ENCODE data around the gene EFNB2. TPM values are rescaled to one million over a fixed set of nuclear protein-coding genes. Genes with fewer than 3 reads are reported as not detected.

Gene EFNB2
- total RNA-seq, 1 donor from 2014 or later, result 67.3 TPM

DNA sequence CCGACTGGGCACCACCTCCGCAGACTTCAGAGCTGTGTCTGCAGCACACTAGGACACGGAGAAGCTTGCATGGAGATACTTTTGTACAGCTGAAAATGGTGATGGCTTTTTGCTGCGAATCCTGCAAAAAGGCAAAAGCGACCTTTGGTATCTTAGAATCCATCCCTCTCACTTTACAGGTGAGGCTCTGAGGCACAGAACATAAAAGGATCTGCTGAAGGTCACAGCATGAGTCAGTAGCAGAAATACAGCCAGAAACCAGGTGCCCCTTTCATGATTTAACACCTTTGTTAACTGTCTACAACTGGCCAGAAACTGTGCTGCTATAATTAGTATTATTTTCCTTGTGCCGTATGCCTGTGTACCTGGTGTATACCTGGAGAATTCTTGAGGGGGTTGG lies 48.3 kb downstream of the EFNB2 start:
- no peak for DNase-seq (ENCODE audit: low read depth in 2 of 2)

DNA sequence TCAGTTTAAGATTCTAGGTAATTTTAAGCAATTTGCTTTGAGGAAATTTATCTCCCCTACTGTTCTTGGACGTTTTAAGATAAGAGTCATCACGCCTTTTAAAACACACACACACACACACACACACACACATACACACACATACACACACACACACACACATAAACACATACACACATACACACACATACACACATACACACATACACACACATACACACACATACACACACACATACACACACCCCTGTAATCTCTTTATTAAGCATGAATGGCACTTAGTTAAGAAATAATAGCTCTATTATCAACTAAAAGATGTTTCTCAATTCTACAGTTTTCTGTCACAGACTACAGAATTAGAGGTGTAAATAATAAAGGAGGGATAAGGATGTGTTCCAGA lies 49.2 kb downstream of the EFNB2 start:
- no peak for DNase-seq (ENCODE audit: low read depth in 2 of 2)

DNA sequence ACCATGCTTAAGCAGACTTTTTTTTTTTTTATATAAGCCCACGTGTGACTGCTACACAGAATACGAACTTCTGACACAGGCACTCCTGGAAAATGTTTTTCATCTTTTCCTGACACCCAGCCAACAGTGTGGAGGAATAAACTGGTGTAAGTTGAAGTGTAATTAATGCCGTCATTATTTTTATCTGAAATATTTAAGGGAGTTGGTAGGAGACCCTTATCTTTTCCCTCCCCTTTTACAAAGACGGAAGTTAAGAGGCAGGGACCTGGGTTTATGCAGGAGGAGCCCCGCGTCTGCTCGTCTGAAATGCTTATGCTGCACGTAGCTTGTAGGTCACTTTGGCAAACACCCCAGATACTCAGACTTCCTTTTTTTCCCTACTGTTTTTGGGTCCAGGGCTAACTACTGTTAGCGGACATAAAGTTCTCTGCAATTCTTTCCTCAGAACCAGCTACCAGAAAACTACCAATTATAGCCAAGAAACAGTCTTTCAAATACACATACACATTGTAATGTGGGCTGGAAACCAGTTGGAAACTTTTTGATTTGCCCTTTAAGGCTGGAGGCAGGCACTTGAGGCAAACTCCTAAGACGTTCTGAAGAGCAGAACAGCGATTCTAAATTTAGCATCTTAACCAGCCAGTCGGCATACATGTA lies 50.8 kb downstream of the EFNB2 start:
- peak; percentile 74 to 84 for DNase-seq (ENCODE audit: low read depth in 2 of 2)

DNA sequence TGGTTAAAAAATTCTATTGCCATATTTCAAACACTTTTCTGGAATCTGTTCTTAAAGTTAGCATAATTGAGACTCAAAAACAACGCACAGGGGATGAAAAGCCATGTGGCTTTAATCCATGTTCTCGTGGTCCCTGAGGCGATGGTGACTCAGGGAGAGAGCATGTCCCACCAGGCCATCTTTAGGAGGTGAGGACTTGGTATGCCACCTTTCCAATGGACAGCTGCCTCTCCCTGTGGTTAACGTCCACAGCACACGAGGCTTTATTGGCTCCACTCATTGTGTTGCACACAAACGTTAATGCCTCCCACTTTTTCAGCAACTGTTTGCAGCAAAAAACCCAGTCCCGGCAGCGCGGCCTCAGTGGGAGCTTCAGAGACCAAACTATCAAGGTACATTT lies 51.4 kb downstream of the EFNB2 start:
- DNase-seq (ENCODE audit: low read depth in 2 of 2), result no peak

DNA sequence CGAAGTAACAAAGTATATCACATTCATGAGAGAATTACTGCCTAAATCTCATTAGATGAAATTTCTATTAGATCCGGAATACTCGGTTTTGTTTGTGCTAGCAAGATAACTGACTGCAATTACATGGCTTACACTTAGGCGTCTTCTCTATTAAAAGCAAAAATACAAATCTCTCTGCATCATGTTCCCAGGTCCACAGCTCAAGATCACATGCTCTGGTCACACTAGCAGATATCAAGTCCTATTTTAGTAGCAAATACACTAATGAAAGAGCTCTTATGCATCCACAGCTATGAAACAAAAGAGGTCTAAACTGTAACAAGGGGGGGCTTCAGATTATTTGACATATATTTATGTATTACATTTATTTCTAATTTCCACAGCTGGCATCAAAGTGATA lies 53.5 kb downstream of the EFNB2 start:
- no peak for DNase-seq (ENCODE audit: low read depth in 2 of 2)

DNA sequence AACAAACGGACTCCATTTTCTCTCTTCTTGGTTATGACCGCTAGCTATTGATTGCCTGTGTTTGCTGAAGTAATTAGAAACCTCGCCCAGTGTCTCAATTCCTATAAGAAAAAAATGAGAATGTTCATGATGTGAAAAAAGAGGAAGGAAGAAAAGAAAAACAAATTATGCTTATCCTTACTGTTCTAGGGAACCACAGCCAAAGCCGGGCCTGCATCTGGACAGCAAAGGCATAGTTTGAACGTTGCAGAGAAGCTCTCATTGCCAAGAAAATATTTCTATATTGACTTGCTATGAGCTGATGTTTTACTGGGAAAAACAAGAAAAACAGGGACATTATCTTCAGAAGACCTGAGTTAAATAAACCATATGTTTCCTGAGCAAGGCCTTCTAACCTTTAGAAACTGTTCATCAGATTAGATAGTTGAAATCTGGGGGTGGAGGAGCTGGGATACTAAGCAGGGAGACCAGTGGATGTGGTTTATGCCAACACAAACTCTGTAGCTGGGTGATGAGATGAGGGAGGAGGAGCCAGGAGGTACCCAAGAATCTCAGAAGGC lies 55.0 kb downstream of the EFNB2 start:
- DNase-seq (ENCODE audit: low read depth in 2 of 2), result peak in 1 of 2 donors; percentile 74

DNA sequence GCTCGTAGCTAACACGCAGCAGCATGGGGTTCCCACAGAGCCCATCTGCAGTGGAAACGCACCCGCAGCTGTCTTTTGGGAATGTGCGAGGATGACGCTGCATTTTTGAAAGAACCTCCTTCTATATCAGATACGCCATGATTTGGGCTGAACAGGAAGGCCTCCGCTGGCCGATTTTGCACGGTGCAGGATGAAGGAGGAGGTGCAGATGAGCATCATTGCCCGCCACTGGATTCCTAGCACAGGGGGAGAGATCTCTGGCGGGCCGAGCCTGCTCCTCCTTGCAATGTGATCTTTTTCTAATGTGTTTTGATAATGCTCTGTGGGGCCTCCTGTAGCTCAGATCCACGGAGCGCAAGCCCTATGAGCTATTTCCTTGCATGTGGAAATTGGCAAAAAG lies 55.5 kb downstream of the EFNB2 start:
- no peak for DNase-seq (ENCODE audit: low read depth in 2 of 2)

DNA sequence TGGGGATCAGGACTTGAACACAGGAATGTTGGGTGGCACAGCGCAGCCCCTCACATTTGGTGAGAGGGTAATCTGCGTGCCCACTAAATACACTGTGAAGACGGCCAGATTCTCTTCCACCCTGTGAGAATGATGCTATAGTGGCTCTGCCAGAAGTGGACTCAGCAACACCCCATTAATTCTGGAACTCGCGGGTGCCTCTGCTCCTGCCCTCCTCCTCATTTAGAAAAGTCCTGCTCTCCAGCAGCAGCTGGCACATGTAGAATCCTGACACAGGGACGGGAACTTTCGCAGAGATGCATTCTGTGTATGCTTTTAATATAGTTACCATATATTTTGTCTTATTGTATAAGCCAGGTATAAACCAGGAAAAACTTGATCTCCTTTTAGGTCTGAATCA lies 57.3 kb downstream of the EFNB2 start:
- DNase-seq (ENCODE audit: low read depth in 2 of 2), result no peak

DNA sequence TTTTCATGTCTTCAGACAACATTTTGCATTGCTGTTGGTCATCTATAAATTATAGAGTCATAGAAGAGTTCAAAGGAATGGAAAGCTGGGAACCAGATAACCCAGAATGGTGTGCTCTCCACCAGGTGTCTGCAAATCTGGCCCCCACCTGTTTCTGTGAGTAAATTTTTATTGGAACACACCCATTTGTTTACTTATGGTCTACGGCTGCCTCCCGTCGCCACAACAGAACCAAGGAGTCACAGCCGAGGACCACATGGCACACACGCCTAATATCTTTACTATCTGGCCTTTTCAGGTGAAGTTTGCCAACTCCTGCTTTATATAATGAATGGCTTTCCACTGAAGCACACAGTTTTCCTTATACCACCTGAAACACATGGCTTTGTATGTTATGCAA lies 58.2 kb downstream of the EFNB2 start:
- DNase-seq (ENCODE audit: low read depth in 2 of 2), result no peak

DNA sequence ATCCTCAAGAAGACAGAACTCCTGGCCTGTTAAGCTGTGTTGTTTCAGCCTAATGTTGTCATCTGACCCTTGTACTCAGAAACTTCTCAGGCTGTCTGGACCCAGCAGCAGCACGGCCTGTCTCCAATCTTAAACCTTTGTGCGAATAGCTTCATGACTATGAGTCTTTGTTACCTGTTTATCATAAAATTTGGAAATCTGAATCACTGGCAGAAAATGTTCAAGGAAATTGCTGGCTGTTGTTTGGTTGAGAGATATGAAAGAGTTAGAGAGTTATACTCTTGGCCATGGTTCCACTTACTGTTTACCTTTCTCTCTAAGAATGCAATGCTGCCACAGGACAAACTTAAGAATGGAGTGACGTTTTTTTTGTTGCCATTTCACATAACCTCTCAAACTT lies 59.6 kb downstream of the EFNB2 start:
- DNase-seq (ENCODE audit: low read depth in 2 of 2), result peak in 1 of 2 donors; percentile 58

DNA sequence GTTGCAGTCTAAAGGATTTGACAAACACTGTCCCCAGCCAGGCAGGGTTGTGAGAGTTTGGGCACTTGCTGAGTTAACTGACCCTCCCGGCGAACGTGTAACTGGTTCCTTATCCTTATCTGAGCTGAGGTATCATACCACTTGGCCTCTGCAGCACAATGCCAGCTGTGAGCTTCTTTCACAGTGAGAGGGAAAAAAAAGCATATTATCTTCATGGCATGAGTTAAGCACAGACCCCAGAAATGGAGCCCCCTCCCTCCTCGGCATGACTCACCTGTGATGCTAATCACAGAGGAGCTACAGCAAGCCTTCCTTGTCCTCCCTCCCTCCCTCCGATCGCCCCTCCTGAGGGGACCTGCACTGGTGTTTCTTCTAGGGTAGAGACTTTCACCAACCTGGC lies 60.5 kb downstream of the EFNB2 start:
- no peak for DNase-seq (ENCODE audit: low read depth in 2 of 2)

DNA sequence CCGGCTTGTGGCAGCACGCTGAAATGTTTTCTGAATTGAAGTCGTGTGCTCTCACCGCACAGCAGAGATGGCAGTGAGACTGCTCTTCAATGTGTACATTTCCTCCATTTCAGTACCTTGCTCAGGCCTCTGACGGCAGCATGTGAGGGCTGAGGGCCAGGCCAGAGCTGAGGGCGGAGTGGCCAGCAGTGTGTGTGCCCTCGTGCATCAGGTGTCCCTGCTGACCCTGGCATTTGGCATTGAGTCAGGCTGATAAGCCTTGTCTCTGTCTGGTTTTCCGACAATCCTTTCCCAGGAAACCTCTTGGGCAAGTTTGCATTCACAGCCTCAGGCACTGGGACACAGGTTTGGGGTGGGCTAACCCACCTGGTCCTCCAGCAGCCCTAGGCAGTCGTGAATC lies 62.3 kb downstream of the EFNB2 start:
- no peak for DNase-seq (ENCODE audit: low read depth in 2 of 2)

DNA sequence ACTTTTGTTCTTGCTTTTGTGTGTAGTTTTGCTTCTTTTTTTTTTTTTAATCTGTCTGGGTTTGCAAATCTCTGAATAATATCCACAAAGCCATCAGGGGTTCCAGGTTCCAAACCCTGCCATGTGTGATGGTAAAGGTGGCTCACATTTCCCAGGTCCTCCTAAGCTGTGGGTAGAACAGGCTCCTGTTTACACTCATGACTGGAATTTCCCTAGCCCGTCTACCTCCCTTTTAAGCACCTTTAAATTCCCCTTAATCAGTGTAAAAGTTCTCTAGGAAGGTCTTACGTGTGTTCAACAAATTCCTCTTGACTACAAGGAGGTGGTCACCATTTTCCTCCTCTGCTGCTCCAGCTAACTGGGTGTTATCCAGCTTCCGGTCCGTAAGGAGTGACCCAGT lies 62.8 kb downstream of the EFNB2 start:
- no peak for DNase-seq (ENCODE audit: low read depth in 2 of 2)

DNA sequence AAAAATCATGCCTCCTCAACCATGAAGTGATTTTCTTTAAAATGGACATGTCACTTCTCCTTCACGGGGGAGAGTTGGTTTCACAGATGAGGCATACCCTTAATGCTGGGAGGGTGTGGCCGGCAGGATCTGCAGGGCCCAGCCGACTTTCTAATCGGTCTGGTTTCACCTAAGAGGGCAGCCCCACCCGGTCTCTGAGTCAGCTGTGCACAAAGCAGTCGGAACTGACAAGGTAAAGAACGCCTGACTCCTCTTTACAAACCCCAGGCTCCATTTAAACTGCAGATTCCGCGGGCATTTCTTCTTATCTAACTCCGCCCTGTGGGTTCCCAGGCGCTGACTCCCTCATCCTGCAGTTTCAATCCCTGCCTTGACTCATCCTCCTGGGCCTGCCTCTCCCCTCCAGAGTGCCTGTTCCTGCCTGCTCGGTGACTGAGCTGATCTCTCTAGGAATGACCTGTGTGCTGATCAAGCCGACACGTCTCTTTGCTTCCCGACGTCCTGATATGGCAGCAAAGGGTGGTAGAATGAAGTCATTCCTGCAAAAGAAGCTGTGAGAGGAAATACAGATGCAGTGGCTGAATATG lies 63.4 kb downstream of the EFNB2 start:
- peak in 1 of 2 donors; percentile 81 for DNase-seq (ENCODE audit: low read depth in 2 of 2)

DNA sequence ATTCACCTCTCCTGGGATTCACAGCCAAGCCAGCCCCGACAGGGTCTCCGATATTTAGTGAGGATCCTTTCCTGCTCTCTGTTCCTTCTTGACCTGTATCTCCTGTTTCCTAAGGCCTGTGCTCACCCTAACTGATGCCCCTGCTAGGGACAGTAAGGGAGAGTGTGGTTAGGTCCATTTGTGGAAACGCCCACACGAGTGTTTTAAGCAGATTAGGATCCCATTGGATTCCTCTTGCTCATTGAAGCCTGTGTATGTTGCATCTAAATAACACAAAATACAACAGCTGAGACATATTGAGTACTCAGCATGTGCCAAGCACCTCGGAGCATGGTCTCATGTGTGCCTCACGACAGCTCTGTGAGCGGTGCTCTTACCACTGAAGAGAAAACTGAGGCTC lies 64.9 kb downstream of the EFNB2 start:
- no peak for DNase-seq (ENCODE audit: low read depth in 2 of 2)

DNA sequence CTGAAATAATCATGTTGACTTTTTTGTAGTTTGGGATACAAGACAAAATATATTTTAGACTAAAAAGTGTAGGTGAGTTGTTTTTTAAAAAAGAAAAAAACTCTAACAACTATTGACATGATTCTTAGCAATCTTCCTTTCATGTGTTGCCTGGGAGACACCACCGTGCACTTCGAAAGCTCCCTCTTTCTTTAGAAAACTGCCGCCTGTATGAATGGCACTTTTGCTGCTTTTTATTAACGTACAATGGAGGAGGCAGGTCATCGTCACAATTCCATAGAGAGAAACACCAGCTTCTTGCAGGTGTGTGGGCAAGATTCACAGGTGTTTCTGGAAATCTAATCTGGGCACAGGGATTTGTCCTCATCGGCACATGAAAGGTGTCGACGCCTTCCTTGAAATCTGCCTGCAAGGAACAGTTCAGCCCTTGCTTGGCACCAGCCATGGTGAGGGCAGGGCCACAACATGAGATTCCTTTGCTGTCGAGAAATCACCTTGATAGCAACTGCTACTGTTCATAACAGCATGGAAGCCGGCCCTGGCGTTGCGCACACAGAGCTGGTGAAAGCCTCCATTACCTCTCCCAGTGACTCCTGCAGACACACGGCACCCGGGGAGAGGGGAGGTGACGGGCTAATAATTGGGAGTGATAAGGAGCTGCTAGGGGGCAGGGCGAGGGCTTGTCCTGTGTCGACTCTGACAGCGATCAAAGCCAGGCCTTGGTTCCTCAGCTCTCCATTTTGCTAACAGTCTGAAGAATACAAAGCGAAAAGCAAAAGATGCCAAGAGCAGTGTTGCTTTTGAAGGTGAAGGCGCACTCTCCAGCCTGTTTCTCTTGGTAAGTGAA lies 66.5 kb downstream of the EFNB2 start:
- DNase-seq (ENCODE audit: low read depth in 2 of 2), result no peak

DNA sequence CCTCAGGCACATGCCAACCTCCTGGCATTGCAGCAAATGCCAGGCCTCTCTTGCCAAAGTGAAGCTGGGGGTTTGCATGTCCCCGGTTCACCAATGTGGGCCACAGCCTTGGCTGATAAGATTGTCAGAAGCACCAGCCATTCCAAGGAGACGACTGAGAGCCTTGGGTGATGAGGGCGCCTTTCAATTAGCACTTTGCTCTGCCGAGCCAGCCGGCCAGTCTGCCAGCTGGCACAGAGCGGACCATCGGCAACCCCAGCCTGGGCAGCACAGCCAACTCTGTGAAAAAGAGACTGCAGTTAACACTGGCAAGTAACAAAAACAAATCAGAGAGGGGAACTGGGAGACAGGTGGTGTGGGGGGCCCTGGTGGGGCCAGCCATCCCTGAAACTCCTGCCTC lies 67.3 kb downstream of the EFNB2 start:
- no peak for DNase-seq (ENCODE audit: low read depth in 2 of 2)

DNA sequence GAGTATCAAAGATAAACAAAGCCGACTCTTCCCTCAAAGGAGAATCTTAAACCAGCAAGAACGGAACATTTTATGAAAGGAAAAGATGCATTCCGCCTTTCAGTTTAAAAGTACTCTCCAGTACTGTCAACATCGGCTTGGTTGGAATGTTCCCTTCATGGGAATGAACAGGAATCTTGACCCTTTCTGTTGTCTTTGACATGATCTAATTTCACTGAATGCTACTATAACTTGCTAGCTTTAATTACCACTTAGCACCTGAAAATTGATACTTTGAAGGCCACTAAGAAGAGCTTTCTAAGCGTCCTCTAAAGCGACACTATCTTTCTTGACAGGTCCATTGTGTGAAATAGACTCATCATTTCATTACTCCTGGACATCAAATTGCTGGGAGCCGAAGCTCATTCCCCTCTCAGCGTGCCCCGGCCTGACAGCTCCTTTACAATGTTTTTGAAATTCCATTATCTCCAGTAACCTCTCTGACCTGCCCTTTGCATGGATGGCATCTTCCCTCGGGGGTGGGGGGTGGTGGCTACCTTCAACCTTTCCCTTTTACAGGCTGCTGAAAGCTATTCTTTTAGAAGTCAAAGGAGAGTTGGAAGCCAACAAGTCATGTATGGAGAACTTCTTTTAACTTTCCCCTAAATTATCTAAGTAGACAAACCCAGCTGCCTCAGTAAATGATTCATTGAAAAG lies 67.9 kb downstream of the EFNB2 start:
- DNase-seq (ENCODE audit: low read depth in 2 of 2), result no peak

DNA sequence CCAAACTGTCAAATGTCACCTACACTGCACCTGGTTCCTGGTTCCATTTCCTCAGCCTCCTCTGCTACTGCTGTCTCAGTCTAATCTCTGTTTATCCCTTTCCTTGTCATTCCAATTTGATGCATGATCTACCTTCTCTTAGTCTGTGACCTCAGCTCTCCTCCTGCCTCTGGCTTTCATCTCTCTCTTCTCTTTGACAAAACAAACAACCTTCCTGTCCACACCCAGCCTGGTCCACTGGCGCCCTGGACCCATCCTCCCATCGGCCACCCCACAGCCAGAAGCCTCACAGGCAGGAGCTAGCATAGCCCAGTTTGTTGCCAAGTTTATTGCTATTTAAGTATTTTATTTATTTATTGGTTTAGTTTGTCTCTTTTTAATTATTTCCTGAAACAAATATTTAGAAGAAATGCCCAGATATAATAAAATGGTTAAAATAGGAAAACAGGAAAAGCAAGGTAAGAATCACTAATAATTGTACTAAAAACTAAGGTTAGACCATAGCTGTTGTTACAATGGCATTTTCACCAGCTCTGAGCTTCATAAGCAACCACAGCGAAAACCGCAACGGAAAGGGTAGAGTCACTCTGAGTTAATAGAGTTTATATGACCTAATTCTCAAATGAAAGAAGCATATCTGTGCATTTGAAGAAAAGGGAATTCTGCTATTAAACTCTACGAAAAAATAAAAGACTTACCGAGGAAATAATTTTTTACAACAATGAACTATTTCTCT lies 68.6 kb downstream of the EFNB2 start:
- no peak for DNase-seq (ENCODE audit: low read depth in 2 of 2)

DNA sequence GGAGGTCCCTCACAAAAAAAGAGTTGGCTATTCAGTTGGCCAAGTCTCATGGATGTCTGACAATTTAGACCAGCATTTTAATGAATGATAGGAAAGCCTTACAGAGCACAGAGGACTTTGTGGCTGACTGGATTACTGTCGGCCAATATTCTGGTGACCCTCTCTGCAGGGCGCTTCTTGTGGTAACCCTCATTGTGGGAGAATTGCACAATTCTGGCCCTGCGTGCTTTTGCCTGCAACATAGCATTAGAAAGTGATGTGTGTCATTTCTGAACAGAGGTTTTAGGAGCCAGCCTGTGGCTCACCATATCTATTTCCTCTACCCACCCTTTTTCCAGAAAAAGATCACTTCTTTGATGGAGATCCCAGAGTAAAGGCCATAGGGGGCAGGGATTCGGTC lies 71.4 kb downstream of the EFNB2 start:
- no peak for DNase-seq (ENCODE audit: low read depth in 2 of 2)

DNA sequence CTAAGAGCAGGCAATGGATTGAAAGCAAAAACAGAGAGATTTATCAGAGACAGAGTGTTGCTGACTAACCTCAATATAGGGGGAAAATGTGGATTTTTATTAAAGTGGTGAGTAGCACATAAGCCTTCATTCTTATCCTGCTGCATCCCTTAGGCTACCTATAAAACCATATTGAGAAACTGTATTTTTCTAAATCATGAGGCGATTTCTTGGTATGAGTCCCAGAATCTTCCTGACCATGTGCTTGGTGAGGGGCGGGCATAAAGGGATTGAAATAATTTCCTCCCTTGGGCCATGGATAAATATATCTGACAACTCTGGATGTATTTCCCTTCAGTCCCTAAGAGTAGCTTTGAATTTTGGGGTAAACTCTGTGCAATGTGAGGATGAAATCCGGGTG lies 72.8 kb downstream of the EFNB2 start:
- no peak for DNase-seq (ENCODE audit: low read depth in 2 of 2)
